OCI-LY3 (cell line): ENCODE data around the gene GIPR.

Experiments used
- EZH2phosphoT487 ChIP-seq: fragments of 200-600 bp; shearing (Covaris generic); IDR thresholded peaks from 2 replicates; pipeline ENCODE4 v1.6.1; 2018; ENCODE audit warnings: antibody characterized with exemption, mixed run types, low read depth
- TF ChIP-seq, protein P1 (sequence below): fragments of 200-600, 300-600 bp; sonication (generic); IDR thresholded peaks from 2 replicates; pipeline ENCODE4 v1.5.1; 2014; ENCODE audit warnings: antibody characterized with exemption, low read length, low read depth

DNA sequence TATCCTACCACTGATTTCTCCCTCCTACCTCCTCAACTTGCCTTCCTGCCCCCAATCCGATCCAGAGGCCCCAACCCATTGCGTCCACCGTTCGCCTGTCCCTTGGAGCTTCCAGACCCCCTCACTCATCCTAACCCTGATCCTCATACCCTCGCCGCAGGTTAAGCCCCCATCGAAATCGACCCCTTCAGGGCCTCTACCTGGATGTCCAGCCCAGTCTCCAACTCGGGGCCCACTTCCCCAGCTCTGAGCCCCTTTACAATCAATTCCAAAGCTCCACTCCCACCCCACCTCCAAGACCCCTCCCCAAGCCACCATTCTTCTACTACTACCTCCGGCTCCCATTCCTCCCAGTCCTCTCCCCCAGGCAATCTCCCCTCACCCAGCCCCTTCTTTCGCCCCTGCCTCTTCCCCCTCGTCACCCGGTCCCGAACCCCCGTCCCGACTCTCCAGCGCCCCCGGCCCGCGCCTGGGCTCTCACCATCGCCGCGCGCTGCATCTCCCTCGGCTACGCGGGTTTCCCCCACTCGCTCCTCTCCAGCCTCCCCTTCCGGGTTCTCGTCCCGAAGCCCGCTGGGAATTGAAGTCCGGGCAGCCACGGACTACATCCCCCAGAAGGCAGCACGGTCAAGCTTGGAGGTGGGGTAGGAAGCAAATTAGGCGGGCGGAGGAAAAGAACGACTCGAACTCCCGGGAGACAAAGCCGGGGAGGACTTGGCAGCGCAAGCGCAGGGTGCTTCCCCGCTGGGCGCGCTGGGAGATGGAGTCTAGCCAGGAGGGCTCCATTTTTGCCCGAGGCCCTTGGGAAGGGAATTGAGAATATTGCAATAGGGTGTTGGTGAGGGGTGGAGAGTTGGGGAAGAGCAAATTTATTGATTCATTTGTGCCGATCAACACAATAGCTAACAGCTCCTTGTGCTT is 62.6 kb downstream of the GIPR start, which contains the start of gene FBXO46:
- TF ChIP-seq, protein P1, sequence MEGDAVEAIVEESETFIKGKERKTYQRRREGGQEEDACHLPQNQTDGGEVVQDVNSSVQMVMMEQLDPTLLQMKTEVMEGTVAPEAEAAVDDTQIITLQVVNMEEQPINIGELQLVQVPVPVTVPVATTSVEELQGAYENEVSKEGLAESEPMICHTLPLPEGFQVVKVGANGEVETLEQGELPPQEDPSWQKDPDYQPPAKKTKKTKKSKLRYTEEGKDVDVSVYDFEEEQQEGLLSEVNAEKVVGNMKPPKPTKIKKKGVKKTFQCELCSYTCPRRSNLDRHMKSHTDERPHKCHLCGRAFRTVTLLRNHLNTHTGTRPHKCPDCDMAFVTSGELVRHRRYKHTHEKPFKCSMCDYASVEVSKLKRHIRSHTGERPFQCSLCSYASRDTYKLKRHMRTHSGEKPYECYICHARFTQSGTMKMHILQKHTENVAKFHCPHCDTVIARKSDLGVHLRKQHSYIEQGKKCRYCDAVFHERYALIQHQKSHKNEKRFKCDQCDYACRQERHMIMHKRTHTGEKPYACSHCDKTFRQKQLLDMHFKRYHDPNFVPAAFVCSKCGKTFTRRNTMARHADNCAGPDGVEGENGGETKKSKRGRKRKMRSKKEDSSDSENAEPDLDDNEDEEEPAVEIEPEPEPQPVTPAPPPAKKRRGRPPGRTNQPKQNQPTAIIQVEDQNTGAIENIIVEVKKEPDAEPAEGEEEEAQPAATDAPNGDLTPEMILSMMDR, result peak; percentile 55
- no peak for TF ChIP-seq EZH2phosphoT487
